Measurements from ENCODE around the gene MYOF.

GRCh38 chr10:93493162-93493561 lies 11.0 kb upstream of the MYOF start:
- TF ChIP-seq POLR2A (IDR thresholded peaks at IDR 0.05), result no peak
- TF ChIP-seq, protein P1, sequence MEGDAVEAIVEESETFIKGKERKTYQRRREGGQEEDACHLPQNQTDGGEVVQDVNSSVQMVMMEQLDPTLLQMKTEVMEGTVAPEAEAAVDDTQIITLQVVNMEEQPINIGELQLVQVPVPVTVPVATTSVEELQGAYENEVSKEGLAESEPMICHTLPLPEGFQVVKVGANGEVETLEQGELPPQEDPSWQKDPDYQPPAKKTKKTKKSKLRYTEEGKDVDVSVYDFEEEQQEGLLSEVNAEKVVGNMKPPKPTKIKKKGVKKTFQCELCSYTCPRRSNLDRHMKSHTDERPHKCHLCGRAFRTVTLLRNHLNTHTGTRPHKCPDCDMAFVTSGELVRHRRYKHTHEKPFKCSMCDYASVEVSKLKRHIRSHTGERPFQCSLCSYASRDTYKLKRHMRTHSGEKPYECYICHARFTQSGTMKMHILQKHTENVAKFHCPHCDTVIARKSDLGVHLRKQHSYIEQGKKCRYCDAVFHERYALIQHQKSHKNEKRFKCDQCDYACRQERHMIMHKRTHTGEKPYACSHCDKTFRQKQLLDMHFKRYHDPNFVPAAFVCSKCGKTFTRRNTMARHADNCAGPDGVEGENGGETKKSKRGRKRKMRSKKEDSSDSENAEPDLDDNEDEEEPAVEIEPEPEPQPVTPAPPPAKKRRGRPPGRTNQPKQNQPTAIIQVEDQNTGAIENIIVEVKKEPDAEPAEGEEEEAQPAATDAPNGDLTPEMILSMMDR (IDR thresholded peaks at IDR 0.05), result no peak
